Calu3 (cell line): ENCODE results near the gene ABCB9. TPM values are rescaled to one million over a fixed set of nuclear protein-coding genes. Genes with fewer than 3 reads are reported as not detected.

Experiments
- BruUV-seq: library from RNA; stranded (reverse); fragments of 400-500 nt; replicated peaks from 2 replicates; lab custom pipeline; 2021; lab: Mats Ljungman, UMichigan
- CTCF ChIA-PET: fragments of 300-600 bp; sonication (Branson Sonifier 250); formaldehyde crosslinking; loops from one replicate; lab custom pipeline; 2022; ENCODE audit warnings: antibody characterized with exemption; lab: Charles Lee
- DNase-seq: peaks from one replicate; pipeline ENCODE4 v3.0.0; 2022
- H3K27ac Mint-ChIP-seq: one replicate; pipeline ENCODE4 v1.8.0; 2022; ENCODE audit warnings: mixed read lengths; ENCODE audit not compliant: unreplicated experiment
- H3K27me3 Mint-ChIP-seq: one replicate; pipeline ENCODE4 v1.8.0; 2022; ENCODE audit warnings: mixed read lengths; ENCODE audit not compliant: unreplicated experiment
- H3K36me3 Mint-ChIP-seq: one replicate; pipeline ENCODE4 v1.8.0; 2022; ENCODE audit warnings: mild to moderate bottlenecking, moderate library complexity, mixed read lengths; ENCODE audit not compliant: insufficient read depth, unreplicated experiment
- H3K4me1 Mint-ChIP-seq: one replicate; pipeline ENCODE4 v1.8.0; 2022; ENCODE audit warnings: mild to moderate bottlenecking, low read depth, mixed read lengths; ENCODE audit not compliant: unreplicated experiment
- H3K4me3 Mint-ChIP-seq: one replicate; pipeline ENCODE4 v1.8.0; 2022; ENCODE audit warnings: mild to moderate bottlenecking, low read depth, moderate library complexity, mixed read lengths; ENCODE audit not compliant: unreplicated experiment
- H3K9me3 Mint-ChIP-seq: one replicate; pipeline ENCODE4 v1.8.0; 2022; ENCODE audit warnings: low read depth, mixed read lengths; ENCODE audit not compliant: unreplicated experiment
- CTCF ChIP-seq: fragments of 200-600 bp; IDR thresholded peaks from one replicate; pipeline ENCODE4 v1.8.0; 2022; ENCODE audit warnings: antibody characterized with exemption; ENCODE audit not compliant: unreplicated experiment
- intact Hi-C: fragments of 100-400 bp; cut with micrococcal nuclease; formaldehyde crosslinking; loops from one replicate; pipeline ENCODE4 v1.10.0; 2022; ENCODE audit not compliant: unreplicated experiment
- total RNA-seq: library from RNA; stranded (reverse); gene quantifications from 2 replicates; pipeline ENCODE4 v1.2.3, GENCODE V29; 2022

ABCB9 gene
- total RNA-seq, 1 experiment from 2014 or later = 25.6 TPM

- Mint-ChIP-seq H3K27me3 (no peaks in the 10 kb centered on the region), H3K4me3 (peak overlapping the region; percentile 90), H3K9me3 (no peaks in the 10 kb centered on the region), H3K27ac (peak overlapping the region; percentile 73), H3K4me1 (peaks cover 8% of the 10 kb centered on the region), H3K36me3 (peaks cover 75% of the 10 kb centered on the region)
- no TSS peak for BruUV-seq
- no peak for DNase-seq
- CTCF ChIA-PET = no interaction called here
- intact Hi-C loops = loop anchor here (5.0 kb wide), 1 partner anchor 258 kb away; no protein-coding TSS in a partner anchor
- TF ChIP-seq CTCF = no peak
Observed at GRCh38 chr12:122979001-122979907, 13.0 kb upstream of the ABCB9 start.

- no peaks in the 10 kb centered on the region for H3K27me3 Mint-ChIP-seq
- no peaks in the 10 kb centered on the region for H3K9me3 Mint-ChIP-seq
- DNase-seq = no peak
- no TSS peak for BruUV-seq
- H3K4me3 Mint-ChIP-seq = no peak overlapping the region
- peaks cover 8% of the 10 kb centered on the region for H3K4me1 Mint-ChIP-seq
- H3K36me3 Mint-ChIP-seq = peaks cover 76% of the 10 kb centered on the region
- TF ChIP-seq CTCF = no peak
- CTCF ChIA-PET = interaction anchor here (0.6 kb wide), 1 partner anchor 268 kb away, joined by 8 read pairs; no protein-coding TSS in a partner anchor
- peak overlapping the region; percentile 39 for H3K27ac Mint-ChIP-seq
- intact Hi-C loops = loop anchor here (5.0 kb wide), 1 partner anchor 259 kb away; no protein-coding TSS in a partner anchor
Observed at GRCh38 chr12:122978507-122978955, 12.3 kb upstream of the ABCB9 start.

- peak overlapping the region; percentile 39 for H3K27ac Mint-ChIP-seq
Observed at GRCh38 chr12:122977655-122978392, 11.6 kb upstream of the ABCB9 start.

More at GRCh38 chr12:122977655-122978392, 11.6 kb upstream of the ABCB9 start:
- Mint-ChIP-seq H3K4me1 (peaks cover 2% of the 10 kb centered on the region), H3K4me3 (no peak overlapping the region), H3K9me3 (no peaks in the 10 kb centered on the region), H3K36me3 (peaks cover 74% of the 10 kb centered on the region), H3K27me3 (no peaks in the 10 kb centered on the region)
- no peak for DNase-seq
- BruUV-seq = no TSS peak
- intact Hi-C loops = loop anchor here (5.0 kb wide), 1 partner anchor 259 kb away; no protein-coding TSS in a partner anchor
- CTCF ChIA-PET = interaction anchor here (0.6 kb wide), 1 partner anchor 268 kb away, joined by 8 read pairs; no protein-coding TSS in a partner anchor
- no peak for TF ChIP-seq CTCF
